Stimulated activated CD4-positive, alpha-beta T cell treated with anti-CD3 and anti-CD28 coated beads, Interleukin-2, amount 100 ng/mL, for 48 hours (primary cell): ENCODE measurements around the gene ARHGAP26.

Experiments
- DNase-seq, 2 donors: peaks; one replicate each; pipeline ENCODE4 v3.0.0-alpha.2; 2020

ARHGAP26 gene

GRCh38 chr5:143133721-143134120 is 363.5 kb downstream of the ARHGAP26 start:
- DNase-seq, result no peak

DNA sequence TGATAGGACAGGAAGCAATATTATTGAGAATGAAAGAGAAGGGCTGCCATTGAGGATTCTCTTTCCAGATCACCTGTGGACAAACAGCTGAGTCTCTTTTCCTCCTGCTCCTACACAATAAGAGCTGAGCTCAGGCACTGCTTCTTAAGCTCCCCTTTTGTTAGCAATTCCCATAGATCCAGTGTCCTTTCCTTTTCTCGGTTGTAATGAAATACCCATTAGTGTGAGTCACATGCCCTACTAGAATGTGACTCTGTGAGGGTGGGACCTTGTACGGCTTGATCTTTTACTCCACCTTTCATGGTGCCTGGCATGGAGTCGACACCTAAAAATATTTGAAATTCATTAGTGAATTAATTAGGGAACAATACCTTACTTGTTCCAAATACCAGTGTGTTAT is 364.1 kb downstream of the ARHGAP26 start:
- no peak for DNase-seq

DNA sequence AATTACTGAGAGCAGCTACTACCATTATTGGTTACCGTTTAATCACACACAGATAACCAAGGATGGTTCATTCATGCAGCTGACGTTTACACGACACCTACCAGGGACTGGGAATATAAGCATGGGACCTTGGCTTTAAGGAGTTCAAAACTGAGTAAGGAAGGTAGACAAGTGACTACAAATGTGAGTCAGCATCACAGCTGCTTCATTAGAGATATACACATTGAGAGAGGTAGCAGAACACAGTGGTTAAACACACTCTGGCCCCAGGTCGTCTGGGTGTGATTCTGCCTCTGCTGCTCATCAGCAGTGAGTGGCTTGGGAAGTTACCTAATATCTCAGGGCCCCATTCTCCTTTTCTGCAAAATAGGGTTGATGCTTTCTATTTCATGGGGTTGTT is 364.7 kb downstream of the ARHGAP26 start:
- no peak for DNase-seq

DNA sequence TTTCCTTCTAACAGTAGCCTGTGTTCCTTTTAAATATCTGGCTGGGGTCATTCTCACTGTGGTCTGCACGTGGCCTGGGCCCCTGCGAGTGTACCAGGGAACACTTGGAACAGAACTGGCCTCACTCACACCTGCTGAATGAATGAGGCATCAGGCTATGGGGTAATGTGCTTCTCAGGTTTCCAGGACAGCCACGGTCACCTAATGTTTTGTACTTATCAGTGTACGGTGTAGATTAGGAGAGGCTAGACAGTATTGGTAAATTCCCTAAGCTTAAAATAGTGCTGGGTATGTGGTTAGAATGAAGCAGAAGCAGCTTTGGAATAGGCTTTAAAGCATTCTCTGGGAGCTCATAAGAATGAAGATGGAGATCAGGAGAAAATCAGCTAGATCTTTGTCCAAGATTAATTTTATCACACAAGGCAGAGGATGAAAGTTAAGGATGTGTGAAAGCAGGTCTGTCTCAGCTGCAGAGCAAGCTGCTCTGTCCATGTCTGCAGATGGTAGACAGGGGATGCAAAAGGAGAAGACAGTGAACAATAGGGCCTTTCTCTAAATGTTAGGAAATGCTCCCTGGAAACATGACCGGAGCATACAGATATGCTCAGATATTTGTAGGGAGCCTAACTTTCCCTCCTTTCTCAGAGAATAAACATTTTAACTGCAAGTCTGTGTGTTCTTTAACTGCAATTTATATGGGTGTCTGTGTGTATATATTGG is 365.8 kb downstream of the ARHGAP26 start:
- DNase-seq, result no peak

DNA sequence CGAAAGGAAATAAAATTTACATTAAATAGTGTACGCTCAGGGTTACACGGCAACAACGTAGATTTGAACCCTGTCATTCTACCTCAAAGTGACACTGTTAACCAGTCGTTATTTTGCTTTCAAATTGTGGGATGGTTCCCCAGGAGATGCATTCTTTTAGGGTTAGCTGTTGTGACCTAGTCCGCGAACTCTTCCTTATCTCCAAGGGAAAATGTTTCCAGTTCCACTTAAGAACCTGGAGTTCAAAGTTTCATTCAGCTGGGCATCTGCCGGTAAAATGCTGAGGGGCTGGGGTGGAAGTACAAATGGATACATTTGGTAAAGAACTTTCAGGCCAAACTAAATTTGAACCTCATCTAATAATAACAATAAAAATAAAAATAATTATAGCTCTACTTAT is 368.7 kb downstream of the ARHGAP26 start:
- DNase-seq, result no peak

DNA sequence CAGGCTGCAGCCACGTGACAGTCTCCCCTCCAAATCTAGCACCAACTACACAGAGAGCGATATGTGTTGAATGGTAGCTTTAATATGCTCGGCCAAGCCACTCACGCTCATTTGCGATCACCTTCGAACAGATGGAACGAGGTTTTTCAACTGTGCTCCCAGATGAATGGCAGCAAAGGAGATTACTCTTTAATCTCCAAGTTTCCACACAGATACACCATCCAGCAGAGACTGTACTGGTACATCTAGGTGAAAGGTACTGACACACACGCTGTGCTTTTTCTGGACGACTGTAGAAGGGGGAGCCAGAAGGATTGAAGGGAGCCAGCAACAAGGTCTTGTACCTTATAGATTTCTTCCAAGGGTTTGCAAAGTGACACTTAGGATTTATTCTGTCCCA is 369.4 kb downstream of the ARHGAP26 start:
- no peak for DNase-seq

GRCh38 chr5:143140492-143141203 is 370.5 kb downstream of the ARHGAP26 start:
- no peak for DNase-seq

DNA sequence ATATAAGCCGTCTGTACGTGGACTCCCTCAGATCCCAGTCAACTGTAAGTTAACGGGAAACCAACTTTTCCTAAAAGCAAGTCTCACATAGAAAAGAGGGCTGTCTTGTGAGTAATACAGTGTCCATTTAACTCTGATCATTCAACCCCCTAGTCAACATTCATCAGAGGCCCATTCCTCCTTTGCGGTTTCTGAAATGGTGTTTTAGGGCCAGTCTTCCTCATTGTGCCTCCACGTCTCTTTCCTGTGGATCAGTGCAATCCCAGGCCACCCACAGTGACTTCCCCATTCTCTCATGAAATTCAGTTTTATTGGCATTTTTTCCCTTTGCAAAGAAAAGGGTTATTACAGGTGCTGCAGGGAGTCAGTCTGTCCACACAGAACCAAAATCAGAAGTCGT is 371.5 kb downstream of the ARHGAP26 start:
- DNase-seq, result no peak

- no peak for DNase-seq
These were observed 372.6 kb downstream of the ARHGAP26 start for GRCh38 chr5:143142596-143143435.

DNA sequence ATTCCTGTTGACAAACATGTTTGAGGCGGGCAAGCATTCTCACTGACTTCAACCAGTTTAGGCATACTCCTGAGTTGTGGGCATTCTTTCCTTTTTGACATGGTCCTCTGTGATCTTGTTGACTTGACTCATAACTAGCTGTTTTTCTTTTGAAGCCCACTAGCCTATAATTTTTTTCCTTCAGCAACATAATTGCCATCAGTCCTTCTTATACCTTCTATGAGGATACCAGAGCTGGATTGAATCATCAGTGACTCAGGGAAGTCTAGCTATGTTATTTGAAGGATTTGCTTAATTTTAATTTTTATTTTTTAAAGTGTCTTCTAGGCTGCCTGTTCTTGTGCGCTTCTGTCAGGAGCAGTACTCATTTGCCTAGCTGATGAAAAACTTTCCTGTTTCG is 373.8 kb downstream of the ARHGAP26 start:
- no peak for DNase-seq

DNA sequence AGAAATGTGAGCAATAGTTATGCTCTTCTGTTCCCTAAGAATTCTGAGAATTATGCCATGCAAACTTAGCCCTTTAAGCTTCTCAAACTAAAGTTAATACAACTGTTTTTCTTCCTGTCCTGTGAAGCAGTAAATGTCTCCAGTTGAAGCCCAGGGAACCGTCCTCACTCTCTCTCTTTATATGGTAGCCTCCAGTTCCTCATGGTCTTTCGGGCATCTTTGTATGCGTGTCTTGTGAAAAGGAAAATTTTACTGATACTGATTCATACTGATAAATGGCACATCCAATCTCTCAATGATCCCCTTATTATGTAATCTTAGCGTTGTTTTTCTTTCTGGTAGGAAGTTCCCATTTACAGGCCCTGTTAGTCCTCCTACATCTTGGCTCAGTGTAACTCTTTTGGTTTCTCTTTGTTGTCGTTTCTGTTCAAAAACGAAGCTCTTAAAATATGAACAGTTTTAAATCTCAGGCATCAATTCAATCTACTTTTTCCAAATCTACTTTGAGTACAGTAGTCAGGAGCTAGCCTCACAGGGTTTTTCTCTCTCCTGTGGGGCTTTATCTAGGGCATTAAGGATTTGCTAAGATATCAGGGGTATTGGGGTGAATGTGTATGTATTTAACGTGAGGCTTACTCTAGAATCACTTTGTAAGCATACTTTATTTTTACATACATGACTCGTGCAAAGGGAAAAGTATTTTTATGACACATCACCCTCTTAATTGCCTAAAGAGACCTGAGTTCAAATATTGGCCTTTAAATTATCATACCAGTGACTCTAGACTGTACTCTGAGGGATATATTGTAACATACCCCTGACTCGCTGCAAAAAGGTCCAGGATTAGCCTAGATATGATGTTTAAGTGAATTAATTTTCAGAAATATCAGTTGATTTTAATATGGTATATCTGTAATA is 375.3 kb downstream of the ARHGAP26 start:
- DNase-seq, result no peak

DNA sequence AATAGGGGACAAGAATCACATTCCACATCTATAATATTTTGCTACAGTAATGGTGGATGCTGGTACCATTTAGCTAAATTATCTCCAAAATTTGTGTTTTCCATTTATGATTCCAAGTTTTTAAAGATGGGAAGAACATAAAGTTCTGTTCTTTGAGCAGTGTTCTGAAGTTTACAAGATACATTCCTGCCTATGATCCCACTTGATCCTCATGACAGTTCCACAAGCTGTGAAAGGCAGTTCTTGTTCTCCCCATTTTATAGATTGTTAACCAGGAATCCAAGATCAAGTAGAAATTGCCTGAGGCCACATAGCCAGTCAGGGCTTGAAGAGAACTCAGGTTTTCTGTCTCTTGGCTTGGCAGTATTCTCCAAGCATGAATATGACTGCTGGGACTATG is 376.0 kb downstream of the ARHGAP26 start:
- no peak for DNase-seq

DNA sequence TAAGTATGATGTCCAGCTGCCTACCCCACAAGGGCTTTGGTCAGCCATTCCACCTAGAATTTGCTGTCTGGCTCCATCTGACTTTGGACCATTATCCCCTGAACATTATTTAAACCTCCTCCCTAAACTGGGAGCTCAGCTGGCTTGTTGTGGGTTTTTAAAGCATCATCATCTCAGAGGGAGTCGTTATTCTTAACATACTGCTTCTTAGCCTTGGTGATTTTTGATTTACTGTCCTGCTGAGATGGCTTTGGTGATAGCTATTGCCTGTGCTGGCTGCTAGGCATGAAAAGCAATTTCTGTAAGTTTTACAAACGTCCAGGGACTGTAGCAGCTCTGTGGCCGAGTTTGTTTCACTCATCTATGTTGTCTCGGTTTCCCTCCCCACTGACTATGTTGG is 377.2 kb downstream of the ARHGAP26 start:
- DNase-seq, result no peak

- DNase-seq, result no peak
These were observed 377.7 kb downstream of the ARHGAP26 start for GRCh38 chr5:143147902-143148301.

- DNase-seq, result no peak
These were observed 378.6 kb downstream of the ARHGAP26 start for GRCh38 chr5:143148771-143149170.

GRCh38 chr5:143149759-143150158 is 379.6 kb downstream of the ARHGAP26 start:
- DNase-seq, result no peak

DNA sequence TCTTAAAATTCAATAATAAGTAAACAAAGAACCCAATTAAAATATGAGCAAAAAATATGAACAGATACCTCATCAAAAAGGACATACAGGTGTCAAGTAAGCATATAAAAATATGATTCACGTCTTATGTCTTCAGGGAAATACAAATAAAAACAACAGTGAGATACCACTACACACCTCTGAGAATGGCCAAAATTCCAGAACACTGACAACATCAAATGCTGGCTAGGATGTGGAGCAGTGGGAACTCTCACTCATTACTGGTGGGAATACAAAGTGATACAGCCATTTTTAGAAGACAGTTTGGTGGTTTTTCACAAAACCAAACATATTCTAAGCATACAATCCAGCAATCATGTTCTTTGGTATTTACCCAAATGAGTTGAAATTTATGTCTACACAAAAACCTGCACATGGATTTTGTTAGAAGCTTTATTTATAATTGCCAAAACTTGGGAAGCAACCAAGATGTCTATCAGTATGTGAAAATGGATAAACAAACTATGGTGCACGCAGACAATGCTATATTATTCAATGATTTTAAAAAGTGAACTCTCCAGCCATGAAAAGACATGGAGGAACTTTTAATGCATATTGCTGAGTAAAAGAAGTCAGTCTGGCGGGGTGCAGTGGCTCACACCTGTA is 381.0 kb downstream of the ARHGAP26 start:
- DNase-seq, result no peak

GRCh38 chr5:143152445-143152844 is 382.3 kb downstream of the ARHGAP26 start:
- DNase-seq, result no peak

GRCh38 chr5:143153332-143154119 is 383.3 kb downstream of the ARHGAP26 start:
- DNase-seq, result no peak

GRCh38 chr5:143154510-143155370 is 384.6 kb downstream of the ARHGAP26 start:
- DNase-seq, result no peak
